GM18909 (cell line): ENCODE data around the gene CYP4V2.
"Not testable (repeated sequence)": the region's sequence is repeated elsewhere in the genome, so short reads cannot be mapped to it uniquely, and the experiment has no call there.

ENCODE experiments used
- ATAC-seq: cut with Tn5 transposase; IDR thresholded peaks from one replicate; pipeline ENCODE4 v1.9.1; 2021; ENCODE audit warnings: mild to moderate bottlenecking; ENCODE audit not compliant: unreplicated experiment, poor library complexity

Gene CYP4V2

DNA sequence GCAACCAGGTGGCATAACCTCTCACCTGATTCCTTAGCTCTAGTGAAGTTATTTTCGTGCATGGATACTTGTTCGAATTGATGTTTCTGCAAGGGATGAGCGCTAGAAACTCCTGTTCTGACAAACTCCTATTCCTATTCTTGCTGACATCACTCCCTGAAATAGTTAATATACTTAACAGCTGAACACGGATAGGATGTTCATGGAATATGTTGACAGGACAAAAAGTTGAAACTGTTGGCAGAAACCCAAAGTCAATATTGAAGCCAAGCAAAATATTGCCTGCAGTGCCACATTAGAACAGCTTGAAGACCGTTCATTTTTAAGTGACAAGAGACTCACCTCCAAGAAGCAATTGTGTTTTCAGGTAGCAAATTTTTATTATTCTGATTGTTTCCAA, 35.9 kb downstream of the CYP4V2 start, which contains the start of gene KLKB1:
TSS of gene KLKB1 (plus strand) at position 287 of the 400 bp plus-strand sequence. CDS start 689 bp downstream, outside the sequence.
- no peak for ATAC-seq

DNA sequence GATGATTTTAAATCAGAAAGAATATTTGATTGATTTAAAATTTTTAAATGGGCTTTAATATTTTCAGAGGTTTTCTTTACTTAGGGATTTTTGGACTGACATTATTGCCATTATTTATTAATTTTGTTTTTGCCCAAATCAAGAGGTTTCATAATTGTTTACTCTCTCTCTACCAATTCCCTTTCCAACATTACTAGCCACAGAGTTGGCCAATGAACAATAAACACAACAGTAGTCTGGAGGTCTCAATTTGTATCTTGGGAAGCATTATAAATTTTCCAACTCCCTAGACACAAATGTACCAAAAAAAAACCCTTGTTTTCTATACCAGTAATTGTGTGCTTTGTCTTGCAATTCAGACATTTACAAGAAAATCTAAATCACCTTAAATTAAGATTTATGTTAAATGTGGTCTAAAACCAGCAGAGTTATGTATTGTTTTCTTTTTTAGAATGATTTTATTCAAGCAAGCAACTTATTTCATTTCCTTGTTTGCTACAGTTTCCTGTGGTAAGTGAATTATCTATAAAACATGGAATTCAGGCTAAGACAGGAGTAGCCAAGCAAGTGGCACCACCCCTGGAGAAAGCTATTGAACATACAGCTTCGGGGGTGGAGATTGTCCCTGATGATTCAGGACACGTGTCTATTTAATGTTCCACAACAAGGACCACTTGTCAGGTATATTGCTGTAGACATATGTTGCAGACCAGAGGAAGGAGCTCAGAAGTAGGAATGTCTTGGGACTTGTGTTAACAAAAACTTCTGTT, 36.6 kb downstream of the CYP4V2 start:
- ATAC-seq = no peak

DNA sequence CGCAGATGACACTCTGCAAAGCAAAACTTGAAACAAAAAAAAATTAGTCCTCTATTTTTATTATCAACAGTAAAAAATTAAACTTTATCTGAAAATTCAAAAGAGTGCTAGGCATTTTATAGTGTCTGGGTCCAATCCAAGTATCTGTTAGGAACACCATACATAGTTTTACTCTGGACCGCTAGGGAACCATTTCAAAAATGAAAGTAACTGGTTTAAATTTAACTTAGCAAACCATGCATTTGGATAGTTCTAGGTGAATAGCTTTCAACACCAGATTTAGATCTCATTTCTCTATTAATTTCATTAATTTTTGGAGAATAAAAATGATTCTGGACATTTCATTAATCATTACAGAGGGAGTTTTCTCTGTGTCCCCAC, 37.1 kb downstream of the CYP4V2 start:
- no peak for ATAC-seq

- ATAC-seq = no peak
Observed at GRCh38 chr4:186234367-186234766, 43.0 kb downstream of the CYP4V2 start.

- ATAC-seq = no peak
Observed at GRCh38 chr4:186236126-186236525, 44.8 kb downstream of the CYP4V2 start.

DNA sequence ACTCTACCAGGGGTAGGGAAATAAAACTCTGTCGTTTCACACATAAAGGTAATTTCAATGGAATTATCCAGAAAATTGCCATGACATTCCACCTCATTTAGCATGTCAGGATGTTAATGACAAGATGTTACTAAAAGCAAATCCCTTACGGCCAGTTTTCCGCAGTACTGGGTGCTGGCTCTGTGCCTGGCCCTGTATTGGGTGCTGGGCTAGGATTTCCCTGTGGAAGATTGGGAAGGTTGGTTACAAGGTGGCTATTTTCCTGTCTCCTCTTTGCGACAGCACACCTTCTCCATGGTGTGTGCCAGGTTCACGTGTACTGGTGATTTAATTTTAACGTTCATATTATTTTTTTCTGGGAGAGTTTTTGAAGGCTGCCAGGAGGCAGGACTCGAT, 49.1 kb downstream of the CYP4V2 start:
- ATAC-seq = no peak

GRCh38 chr4:186240848-186241491, 49.6 kb downstream of the CYP4V2 start:
- ATAC-seq = no peak

DNA sequence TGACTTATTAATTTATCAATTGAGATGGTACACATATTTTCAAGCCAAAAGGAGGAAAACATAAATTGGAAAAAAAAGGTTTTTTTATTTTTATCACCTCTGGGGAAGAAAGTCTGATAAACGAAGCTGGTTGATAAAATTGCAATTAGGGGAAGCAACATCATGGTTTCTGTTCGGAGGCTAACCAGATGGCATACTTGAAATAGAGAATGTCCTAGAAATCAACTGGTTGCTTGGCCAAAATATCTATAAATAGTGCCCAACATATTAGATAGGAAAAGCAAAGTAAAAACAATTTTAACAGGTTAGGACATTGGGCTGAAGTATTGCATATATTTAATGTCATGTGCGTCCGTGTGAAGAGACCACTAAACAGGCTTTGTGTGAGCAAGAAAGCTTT, 50.2 kb downstream of the CYP4V2 start:
- ATAC-seq = no peak

GRCh38 chr4:186242031-186242430, 50.7 kb downstream of the CYP4V2 start:
- ATAC-seq = not testable (repeated sequence)

DNA sequence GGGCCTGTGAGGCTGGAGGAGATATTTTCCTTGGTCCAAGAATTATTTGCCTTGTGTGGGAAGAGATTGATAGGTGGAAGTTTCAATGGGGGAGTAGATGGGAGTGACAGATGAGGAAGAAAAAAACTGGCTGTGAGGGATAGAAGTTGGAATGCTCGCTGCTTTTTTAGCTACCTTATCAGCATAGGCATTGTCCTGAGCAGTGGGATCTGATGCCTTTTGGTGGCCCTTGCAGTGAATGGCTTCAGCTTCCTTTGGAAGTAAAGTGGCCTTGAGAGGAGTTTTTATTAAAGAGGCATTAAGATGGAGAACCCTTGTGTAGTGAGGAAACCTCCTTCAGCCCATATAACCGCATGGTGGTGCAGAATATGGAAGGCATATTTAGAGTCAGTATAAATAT, 52.0 kb downstream of the CYP4V2 start:
- ATAC-seq = no peak

DNA sequence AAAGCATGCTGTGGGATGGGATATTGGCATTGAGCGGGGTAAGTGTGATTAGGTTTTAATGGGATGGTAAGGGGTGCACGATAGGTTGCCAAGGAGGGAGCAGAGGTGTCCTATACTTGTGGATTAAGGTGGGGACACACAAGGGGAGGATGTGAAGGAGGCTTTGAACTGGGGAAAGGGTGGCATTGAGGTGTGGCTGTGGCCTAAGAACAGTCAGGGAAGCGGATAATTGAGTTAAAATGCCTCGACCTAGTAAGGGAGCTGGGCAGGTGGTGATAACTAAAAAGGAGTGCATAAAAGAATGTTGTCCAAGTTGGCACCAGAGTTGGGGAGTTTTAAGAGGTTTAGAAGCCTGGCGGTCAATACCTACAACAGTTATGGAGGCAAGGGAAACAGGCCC, 53.5 kb downstream of the CYP4V2 start:
- ATAC-seq = no peak

DNA sequence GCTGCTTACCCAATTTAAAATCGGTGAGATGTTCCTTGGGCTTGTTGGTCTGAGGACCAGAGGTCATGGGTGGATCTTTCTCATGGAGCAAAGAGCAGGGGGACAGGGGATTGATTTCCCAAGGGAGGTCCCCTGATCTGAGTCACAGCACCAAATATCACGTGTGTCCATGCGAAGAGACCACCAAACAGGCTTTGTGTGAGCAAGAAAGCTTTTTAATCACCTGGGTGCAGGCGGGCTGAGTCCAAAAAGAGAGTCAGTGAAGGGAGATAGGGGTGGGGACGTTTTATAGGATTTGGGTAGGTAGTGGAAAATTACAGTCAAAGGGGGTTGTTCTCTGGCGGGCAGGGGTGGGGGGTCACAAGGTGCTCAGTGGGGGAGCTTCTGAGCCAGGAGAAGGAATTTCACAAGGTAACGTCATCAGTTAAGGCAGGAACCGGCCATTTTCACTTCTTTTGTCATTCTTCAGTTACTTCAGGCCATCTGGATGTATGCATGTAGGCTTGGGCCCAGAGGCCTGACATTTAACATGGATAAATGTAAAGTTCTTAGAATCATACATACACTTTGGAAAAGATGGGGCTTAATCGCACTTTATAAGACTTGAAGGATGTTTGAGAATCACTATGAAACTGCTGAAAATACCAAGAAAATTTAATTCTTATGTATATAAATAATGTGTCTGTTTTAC, 55.8 kb downstream of the CYP4V2 start:
- ATAC-seq = not testable (repeated sequence)

- ATAC-seq = no peak
Observed at GRCh38 chr4:186248643-186249042, 57.3 kb downstream of the CYP4V2 start.

- no peak for ATAC-seq
Observed at GRCh38 chr4:186249785-186250754, 58.7 kb downstream of the CYP4V2 start.

DNA sequence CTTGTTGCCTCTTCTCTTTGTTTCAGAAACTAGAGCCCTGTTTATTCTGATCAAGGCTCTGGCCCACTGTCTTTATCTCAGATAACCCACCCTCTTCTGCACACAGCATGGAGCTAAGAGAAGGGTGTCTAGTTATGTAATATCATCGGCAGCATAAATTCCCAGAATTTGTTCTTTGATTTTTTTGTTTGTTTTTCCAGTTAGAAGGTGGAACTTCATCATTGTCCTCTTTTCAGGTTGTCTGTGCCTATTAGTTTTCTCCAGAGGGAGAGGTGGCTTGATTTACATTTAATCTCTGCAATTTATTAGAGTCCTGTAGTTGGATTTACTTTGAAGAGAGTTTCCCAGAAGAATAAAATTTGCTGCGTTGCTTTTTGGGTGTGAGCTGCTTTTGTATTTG, 59.4 kb downstream of the CYP4V2 start:
- no peak for ATAC-seq

GRCh38 chr4:186255122-186255521, 63.8 kb downstream of the CYP4V2 start:
- ATAC-seq = no peak

- no peak for ATAC-seq
Observed at GRCh38 chr4:186258216-186258811, 66.9 kb downstream of the CYP4V2 start.

DNA sequence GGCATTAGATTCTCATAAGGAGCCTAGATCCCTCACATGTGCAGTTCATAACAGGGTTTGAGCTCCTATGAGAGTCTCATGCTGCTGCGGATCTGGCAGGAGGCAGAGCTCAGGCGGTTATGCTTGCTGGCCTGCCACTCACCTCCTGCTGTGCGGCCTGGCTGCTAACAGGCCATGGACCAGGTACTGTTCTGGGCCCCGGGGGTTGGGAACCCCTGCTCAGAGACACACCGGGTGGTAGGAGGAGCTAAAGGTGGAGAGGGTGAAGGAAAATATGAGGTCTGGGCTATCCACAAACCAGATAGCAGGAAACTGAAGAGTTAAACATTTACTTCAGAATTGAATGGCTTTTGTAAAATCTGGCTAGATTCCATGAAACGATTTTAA, 68.7 kb downstream of the CYP4V2 start:
- ATAC-seq = no peak
